ENCODE measurements around the gene KRT80.

Gene KRT80

DNA sequence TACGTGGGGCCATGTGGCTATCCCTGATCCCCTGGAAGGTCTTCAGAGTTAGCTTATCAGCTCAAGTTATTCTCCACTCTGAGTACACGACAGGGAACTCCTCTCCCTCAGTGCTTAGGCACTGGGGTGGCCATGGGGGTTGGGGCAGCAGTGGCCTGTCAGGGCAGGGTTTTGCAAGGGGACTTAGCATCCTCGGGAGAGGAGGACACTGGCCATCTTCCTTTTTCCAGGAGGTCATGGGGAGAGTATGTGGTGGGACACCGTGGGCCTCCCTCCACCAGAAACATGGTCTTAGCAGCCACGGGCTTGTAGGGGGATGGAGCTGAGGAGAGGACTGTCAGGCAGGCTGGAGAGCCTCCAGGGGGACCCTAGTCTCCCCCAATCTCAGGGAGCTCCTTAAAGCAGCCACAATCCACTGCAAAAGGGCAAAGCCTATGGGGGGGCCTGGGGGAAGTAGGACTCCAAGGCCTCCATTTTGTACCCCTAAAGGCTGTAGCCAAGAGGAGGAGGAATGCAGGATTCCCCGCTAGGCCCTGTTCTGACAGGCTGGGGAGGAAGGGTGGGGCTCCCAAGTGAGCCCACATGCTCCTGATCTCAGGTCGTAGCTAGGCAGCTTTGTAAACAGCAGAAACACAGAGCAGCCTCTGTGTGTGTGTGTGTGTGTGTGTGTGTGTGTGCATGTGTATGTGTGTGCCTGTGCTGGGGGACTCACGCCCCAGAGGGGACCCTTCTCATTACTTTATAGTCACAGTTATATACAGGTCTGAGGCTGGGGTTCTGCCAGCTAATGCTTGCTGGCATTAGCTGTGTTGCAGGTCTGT lies 36.6 kb downstream of the KRT80 start:
- DNase-seq (ENCODE audit: low read depth, low spot score), result no peak

DNA sequence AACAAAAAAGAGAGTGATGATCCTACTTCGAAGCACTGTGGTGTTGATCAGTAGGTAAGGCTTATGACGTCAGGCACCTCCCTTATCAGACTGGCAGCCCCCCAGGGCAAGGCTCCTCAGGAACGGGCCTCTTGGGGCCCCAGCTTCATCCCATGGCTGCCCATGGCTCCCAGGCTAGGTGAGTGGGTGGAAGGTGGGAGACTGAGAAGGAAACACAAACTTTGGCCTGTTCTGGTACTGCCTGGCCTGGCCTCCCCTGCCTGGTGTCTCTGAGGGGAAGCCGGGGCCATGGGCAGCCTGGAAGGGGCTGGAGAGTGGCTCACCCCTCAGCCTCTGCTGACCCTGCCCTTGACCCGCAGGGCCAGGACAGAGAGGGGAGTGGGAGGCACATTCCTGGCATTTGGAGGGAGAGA lies 38.9 kb downstream of the KRT80 start:
- DNase-seq (ENCODE audit: low read depth, low spot score), result no peak

DNA sequence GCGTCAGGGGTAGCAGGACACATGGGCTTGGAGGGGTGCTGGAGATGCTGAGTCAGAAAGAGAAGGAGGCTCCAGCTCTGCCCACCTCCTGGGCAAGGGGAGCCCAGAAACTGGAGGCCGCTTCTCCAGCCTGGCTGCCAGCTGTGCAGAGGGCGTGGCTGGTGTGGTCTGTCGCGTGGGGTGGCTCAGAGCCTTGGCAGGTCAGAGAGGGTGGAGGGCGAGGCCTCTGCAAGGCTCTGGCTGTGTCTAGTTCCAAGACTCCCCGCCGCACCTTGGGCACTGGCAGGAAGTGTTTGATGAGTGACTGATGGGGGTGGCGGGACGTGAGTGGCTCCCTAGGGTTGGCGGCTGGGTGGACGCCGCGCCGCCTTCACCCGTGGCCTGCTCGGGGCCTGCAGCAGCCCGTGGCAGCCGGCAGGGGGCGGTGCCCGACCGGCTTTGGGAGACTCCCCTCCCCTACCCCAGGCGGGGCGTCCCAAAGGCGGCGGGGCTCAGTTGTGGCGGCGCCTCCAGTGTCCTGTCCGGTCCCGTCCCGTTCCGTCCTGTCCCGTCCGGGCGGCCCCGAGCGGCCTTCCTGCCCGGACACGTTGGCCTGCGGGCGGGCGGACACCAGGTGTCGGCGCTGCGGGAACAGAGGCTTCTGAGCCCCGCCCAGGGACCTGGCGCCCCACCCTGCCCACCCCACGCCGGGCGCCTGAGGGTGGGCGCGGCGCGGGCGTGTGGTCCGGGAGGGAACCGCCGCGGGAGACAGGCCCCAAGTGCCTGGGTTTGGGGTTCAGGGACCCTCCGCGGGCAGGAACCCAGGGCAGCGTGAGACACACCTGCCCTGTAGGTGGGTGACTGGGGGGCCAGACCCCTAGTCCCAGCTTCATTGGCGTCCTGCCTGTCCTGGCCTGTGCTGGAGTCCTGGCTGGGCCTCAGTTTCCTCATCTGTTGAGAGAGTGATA lies 39.7 kb downstream of the KRT80 start:
- peak; percentile 74 for DNase-seq (ENCODE audit: low read depth, low spot score)

DNA sequence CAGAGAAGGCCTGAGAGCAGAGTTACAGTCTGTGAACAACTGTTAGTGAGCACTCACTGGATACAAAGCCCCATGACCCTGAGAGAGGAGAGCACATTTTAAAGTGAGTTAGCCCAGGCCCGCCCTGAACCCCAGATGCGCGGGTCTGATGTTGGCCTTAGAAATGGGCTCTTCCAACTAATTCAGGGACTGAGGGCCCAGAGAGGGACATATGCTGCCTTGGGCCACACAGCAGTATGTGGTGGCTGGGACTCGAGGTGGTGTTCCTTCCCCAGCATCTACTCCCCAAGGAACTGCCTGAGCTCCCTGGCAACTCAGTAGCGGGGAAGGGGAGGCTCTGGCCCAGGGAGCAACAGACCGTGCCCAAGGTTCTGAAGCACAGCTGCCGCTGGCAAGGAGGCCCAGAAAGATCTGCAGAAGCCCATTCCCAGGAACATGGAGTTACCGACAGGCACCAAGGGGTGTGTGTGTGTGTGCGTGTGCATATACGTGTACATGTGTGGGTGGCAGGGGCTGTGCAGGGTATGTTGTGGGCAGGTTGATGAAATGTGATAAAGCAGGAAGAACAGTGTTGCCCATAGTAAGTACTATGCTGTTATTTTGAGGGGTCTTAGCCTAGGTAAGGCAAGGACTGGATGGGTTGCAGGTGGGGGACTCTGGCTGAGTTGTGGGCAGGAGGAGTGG lies 40.5 kb downstream of the KRT80 start:
- DNase-seq (ENCODE audit: low read depth, low spot score), result no peak

DNA sequence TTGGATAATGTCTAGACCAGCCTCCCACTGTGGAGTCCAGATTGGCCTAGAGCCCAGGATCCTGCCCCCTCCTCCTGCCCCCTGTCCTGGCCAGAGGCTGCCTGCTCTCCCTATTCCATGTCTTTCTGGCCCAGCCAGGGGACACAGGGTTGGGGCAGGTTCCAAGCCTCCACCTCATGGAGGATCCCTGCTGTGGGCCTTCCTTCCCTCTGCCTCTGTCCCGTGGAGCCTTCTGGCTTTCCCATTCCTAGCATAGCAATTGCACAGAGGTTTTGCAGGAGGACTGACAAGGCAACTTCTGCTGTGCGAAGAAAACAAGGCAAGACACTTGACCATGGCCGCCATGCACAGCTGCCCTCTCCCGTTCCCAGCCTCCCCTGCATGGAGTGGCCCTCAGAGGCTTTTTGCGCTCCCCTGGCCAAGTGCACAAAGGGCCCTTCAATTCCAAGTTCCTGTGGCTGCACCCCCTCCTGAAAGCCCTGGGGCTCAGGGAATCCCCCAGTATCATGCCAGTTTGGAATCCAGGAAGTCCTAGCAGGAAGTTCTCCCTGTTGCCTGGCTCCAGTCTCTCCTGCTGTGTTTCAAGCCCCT lies 42.1 kb downstream of the KRT80 start:
- DNase-seq (ENCODE audit: low read depth, low spot score), result peak; percentile 45

DNA sequence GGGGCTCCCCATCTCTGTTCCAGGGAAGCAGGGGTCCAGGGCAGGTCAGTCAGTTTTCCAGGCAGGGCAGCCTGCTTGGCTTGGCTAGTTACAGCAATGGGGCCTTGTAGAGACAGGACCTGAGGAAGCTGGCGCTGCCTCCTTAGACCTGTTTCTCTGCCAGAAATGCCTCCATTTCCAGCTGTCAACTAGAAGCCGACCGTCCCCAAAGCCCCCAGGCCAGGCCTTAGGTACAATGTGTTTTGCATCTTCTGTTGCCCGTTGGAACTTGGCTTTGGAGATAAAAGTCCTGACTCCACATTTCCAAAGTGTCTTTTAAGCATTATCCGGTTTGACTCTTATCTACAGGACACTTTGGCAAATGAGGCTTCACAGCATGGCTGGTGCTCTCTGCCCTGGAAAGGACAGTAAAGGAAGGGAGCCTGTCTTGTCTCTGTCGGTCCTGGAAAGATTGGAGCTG lies 42.6 kb downstream of the KRT80 start:
- DNase-seq (ENCODE audit: low read depth, low spot score), result peak; percentile 54

DNA sequence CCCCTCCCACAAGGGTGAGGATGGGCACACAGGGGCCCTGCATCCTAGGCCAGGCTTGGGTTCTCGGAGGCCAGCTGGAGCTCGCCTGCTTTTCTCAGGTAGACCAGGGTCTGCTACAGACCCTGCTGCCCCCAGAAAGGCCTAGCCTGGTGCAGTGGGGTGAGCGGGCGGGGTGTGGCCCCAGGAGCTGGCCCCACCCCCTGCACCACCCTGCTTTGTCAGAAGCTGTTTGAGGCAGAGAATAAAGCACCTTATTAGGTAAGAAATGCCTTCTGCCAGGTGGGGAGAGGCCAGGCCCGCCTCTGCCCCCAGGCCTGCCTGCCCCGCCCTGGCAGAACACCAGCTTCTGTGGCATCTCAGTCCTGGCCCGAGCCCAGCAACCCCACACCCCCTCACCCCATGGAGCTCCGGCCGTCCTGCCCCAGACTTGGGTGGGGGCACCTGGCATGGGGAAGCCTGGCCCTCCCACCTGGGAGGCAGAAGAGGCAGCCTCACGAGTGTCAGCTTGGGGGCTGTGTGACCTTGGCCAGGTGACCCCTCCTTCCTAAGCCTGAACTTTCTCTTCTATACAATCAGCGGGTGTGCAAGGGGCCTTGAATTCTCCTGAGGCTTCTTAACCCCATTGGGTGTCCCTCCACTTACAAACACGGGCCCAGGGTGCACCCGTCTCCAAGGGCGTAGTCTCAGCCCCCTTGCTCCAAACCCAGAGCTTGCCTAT lies 43.2 kb downstream of the KRT80 start:
- peak; percentile 68 for DNase-seq (ENCODE audit: low read depth, low spot score)

DNA sequence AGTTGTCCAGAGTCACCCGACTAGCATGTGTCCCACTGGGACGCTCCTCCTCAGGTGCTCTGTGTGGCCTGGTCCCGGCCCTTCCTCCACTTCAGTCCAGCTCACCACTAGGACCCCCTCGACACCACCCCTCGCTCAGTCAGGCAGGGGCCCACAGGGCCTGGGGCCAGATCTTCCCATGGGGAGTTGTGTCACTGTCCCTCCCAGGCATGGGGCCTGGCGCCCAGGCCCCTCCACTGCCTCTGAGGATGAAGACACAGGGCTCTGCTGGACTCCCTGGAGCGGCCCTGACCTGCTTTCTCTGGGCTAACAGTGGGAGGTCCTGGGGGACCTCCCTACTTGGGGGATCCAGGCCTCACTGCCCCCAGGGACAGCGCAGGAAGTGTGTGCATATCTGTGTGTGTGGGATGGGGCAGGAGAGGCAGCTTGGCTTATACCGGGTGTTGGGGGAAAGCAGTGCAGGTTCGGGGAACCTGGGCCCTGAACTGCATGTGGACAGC lies 43.8 kb downstream of the KRT80 start:
- DNase-seq (ENCODE audit: low read depth, low spot score), result no peak

DNA sequence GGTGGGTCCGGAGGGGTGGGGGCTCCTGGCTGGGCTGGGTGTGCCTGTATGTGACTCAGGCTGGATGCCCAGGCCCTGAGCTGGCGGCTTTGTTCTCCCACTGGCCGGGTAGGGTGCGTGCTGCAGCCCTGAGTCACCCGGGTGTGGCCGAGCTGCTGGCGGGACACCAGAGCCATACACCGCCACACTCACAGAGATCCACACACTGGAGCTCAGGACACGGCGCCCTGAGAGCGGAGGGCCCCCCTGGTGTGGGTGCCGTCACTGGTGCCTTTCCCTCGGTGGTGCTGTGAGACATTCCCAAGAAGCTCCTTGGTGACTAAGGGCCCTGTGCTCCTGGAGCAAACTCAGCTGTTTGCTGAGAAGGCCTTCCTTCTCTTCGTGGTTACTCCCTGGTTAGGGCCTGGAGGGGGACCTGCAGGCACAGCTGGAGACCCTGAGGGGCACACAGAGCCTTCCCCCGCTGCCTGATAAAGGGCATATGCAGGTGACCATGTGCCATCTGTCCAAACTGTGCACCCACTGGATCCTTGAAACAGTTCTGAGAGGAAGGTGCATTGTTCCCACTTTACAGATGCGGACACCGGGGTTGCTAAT lies 44.3 kb downstream of the KRT80 start:
- peak; percentile 81 for DNase-seq (ENCODE audit: low read depth, low spot score)

DNA sequence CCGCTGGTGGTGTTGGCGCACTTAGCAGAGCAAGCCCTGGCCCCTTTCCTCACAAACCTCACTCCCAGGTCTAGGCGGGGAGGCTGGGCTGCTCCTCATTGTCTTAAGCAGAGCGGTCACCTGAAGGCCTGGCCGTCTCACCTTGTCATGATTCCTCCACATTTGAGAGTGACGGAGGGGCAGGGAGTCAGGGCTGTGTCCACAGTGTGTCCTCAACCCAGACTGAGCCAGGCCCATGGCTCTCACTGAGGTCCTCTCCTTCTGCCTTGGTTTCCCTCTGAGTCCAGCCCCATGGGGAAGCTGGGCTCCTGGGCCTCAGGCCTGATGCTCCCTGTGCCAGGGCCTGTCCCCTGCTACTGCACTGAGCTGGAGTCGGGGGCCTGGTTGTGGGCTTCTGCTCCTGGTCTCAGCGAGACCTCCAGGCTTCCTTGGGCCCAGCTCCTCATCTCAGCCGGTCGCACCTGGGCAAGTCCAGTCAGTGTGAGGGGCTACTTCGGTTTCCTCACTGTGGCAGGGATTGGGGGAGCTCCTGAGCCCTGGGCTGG lies 44.9 kb downstream of the KRT80 start:
- no peak for DNase-seq (ENCODE audit: low read depth, low spot score)

DNA sequence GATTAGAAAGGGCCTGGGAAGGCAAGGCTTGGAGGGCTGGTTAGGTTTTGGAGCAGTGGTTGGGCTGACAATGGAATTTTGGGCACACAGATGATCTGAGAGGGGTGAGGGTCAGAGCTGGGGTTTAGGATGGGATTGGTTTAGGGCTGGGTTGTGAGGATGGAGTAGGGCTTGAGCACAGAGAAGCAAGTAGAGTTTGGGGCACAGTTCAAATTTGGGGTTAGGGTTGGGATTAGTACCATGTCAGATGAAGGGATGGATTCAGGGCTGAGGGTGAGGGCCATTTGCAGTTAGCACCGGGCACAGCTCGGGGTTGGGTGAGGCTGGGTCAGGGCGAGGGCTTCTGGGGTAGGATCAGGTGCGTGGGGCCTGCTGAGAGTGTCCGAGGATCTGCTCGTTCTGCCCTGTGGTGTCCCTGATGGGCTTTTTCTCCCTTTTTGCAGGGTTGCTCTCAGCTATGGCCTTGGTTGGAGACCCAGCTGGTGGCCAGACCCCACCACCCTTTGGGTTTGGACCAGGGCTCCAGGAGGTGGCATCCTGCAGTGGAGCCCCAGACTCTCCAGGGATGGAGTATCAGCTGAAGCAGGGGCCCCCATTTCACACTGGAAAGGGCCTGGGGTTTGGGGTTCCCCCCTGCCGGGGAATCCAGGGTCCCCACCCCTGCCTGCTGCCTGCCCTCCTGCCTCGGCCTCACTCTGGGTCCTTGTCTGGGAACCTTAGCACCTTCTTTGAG lies 45.6 kb downstream of the KRT80 start:
- DNase-seq (ENCODE audit: low read depth, low spot score), result no peak

DNA sequence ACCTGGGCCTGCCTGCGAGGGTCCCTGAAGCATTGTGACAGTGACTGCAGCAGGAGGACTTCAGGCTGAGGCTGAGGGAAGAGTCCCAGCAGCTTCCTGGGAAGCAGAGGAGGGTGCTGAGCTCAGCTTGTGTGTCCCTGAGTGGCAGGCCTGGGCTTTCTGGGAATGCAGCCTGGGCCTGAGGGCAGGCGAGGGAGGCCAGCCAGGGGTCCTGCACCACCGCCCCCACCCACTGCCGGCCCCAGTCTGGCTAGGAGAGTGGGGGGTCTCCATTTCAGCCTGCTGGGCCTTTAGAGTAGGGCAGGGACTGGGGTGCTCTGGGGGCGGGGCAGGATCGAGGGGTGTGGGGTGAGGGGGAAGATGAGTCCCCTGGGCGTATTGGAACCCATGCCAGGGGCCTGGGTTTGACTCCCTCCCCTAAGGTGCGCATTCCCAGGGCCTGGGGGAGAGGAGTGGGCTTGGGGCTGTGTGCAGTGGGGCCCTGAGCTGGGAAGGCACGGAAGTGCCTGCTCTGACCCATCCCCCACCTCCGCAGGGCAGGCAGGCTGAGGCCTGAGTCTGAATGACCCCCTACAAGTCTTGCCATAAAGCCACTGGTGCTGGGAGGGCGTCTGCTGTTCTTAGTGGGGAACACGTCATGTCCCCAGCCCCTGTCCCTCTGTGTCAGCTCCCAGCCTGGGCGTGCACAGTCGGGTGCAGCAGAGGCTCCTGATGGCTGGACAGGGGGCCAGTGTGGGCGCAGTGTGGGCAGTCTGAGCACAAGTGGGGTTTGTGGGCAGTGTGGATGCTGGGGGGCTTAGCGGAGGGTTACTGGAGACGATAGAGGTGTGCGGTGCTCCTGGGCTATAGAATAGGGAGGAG lies 46.4 kb downstream of the KRT80 start:
- peak; percentile 56 for DNase-seq (ENCODE audit: low read depth, low spot score)

DNA sequence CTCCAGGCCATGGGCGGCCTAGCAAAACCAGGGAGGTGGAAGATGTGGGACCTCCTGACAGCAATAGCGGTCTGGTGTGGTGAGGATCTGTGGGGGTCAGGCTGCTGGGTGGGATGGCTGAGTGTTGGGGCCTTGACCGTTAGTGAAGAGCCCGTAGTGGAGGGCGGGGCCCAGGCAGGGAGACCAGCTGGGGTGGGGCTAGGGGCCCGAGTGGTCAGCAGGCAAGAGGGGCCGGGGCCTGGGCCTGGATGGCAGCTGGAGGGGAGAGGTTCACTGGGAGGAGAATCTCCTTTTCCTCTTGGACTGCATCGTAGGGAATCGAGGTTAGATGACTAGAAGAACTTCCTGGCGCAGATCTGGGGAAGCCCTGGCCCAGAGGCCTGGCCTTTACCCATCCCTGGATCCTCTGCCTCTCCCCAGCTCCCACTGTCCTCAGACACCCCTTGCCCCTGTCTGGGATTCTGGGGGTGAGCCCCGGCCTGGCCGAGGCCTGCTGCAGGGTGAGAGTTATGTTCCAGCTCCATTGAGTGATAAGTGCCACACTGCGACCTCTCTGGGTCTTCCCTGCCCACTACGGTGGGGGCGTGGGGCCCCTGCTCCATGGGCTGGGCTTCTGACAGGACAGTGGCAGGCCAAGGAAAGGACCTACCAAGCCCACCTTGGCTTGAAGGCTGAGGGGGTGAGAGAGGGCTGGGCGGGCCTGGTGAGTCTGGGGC lies 47.1 kb downstream of the KRT80 start:
- no peak for DNase-seq (ENCODE audit: low read depth, low spot score)

DNA sequence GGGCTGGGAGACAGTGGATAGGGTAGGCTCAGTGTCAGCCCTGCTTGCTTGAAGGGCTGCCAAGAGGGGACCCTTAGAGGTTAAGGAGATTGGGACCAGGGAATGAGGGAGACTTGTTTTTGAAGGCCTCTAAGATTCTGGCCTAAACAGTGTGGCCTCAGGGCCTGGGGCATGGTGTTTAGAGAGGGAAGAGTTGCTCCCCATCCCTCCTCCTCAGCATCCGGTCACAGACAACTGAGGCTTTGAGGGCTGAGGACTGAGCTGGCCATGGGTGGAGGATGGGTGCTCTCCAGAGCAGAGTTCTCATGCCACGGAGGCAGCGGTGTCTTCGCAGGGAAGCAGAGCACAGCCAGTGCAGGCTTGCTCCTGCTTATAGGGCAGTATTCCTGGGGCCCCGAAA lies 49.4 kb downstream of the KRT80 start:
- no peak for DNase-seq (ENCODE audit: low read depth, low spot score)

DNA sequence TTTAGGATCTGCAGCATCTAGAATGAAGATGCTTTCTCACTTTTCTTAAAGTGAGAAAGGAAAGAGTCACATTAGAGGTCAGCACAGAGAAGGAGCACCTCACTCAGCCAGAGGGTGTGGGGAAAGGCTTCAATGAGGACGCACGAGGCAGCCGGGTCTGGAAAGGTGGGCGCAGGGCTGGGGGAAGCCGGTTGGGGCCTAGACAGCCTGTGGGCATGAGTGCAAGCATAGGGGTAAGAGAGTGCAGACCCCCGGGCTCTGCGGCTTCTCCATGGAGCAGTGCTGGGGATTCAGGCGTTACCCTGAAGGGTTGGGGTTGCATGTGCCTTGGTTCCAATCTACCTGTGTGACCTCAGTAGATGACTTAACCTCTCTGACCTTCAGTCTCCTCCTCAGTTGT lies 49.9 kb downstream of the KRT80 start:
- DNase-seq (ENCODE audit: low read depth, low spot score), result no peak

DNA sequence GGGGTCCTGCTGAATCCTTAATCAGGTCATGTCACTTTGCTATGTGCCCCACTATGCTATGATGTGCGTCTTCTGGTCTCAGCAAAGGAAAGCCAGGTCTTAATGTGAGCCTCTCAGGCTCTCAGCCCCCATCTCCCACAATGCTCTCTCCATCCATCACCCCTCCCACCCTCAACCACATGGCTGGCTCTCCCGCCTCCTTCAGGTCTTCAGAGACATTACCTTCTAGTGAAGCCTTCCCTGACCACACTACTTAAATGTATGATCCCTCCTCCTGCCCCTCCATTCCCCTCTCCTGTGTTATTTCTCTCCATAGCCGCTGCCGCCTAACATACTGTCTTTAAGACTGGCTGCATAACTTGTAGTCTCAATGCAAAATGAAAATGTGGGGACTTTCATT lies 50.5 kb downstream of the KRT80 start:
- peak; percentile 38 for DNase-seq (ENCODE audit: low read depth, low spot score)

DNA sequence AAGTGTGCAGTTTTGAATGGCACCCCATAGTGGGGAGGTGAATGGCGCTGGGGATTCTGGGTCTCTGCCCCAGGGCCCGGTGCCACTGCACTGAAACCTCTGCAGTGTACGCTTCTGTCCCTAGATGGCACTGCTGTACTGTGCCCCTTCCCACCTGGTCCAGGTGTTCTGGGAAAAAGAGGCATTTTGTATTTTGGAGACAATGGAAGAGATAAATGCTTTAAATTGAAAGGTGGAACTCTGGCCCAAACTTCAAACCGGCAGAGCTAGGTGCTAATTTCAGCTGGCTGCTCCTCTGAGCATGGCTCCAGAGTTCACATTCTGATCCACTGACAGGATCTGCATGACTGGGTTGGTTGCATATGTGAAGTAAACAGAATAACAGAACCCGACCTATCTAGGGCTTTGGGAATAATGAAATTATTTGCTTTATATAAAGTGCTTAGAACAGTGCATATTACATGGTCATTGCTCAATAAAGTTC lies 52.2 kb downstream of the KRT80 start:
- peak; percentile 82 for DNase-seq (ENCODE audit: low read depth, low spot score)

DNA sequence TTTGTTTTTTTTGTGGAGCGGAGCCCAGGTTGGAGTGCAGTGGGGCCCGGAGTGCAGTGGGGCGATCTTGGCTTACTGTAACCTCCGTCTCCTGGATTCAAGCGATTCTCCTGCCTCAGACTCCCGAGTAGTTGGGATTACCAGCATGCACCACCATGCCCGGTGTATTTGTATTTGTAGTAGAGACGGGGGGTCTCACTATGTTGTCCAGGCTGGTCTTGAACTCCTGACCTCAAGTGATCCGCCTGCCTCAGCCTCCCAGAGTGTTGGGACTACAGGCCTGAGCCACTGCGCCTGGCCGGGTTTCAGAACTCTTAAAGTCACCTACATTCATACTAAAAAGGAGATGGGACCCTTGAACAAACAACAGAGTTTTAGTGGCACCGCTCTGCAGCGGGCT lies 52.7 kb downstream of the KRT80 start:
- DNase-seq (ENCODE audit: low read depth, low spot score), result no peak
